ENCODE data around the gene LAMB3. TPM values are rescaled to one million over a fixed set of nuclear protein-coding genes. Genes with fewer than 3 reads are reported as not detected.

Gene LAMB3
- total and polyA plus RNA-seq, 12 donors: 8.2 to 117 (median 34.7) TPM

DNA sequence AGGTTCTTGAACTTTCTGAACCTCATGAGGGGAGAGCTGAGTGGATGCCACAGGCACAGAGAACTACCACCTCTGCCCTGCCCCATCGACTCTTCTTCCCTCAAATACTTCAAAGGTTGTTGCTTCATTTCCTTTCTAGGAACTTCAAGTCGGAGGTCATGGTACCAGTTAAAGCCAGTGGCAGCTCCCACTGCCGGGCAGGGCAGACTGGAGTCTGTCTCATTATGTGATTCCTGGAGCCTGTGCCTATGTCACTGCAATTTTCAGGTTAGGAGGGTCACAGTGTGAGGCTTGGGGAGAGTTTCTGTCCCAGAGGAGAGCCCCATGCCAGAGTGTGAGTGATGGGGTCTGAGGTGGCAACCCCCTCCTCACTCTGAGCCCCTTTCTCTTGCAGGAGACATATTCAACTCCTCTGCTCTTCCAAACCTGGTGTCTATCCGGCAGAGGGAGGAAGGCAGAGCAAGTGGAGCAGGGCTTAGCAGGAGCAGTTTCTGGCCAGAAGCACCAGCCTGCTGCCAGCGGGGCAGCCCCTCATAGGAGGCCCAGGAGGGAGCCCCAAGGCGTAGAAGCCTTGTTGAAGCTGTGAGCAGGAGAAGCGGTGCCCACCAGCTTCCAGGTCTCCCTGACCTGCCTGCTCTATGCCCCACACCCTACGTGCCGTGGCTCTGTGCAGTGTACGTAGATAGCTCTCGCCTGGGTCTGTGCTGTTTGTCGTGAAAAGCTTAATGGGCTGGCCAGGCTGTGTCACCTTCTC, 39.4 kb downstream of the LAMB3 start:
- Histone ChIP-seq H3K27me3 (no peaks in the 10 kb centered on the region), H3K4me3 (no peak overlapping the region), H3K36me3 (replicated peaks in 1 of 2) (no peaks in the 10 kb centered on the region), H3K9me3 (replicated peaks in 1 of 3) (no peaks in the 10 kb centered on the region), H3K4me1 (replicated peaks in 1 of 2) (no peaks in the 10 kb centered on the region), H3K27ac (no peak overlapping the region)
- TF ChIP-seq, protein P1, sequence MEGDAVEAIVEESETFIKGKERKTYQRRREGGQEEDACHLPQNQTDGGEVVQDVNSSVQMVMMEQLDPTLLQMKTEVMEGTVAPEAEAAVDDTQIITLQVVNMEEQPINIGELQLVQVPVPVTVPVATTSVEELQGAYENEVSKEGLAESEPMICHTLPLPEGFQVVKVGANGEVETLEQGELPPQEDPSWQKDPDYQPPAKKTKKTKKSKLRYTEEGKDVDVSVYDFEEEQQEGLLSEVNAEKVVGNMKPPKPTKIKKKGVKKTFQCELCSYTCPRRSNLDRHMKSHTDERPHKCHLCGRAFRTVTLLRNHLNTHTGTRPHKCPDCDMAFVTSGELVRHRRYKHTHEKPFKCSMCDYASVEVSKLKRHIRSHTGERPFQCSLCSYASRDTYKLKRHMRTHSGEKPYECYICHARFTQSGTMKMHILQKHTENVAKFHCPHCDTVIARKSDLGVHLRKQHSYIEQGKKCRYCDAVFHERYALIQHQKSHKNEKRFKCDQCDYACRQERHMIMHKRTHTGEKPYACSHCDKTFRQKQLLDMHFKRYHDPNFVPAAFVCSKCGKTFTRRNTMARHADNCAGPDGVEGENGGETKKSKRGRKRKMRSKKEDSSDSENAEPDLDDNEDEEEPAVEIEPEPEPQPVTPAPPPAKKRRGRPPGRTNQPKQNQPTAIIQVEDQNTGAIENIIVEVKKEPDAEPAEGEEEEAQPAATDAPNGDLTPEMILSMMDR (IDR thresholded peaks at IDR 0.05): no peak
- no peak for TF ChIP-seq POLR2A (IDR thresholded peaks at IDR 0.05)
- 82 to 86% (median 84%) methylated on average over 11 to 12 of the region's 12 CpGs for WGBS, 4 donors
- no peak for DNase-seq
- intact Hi-C loops (cut with DNase I): no loop called here

DNA sequence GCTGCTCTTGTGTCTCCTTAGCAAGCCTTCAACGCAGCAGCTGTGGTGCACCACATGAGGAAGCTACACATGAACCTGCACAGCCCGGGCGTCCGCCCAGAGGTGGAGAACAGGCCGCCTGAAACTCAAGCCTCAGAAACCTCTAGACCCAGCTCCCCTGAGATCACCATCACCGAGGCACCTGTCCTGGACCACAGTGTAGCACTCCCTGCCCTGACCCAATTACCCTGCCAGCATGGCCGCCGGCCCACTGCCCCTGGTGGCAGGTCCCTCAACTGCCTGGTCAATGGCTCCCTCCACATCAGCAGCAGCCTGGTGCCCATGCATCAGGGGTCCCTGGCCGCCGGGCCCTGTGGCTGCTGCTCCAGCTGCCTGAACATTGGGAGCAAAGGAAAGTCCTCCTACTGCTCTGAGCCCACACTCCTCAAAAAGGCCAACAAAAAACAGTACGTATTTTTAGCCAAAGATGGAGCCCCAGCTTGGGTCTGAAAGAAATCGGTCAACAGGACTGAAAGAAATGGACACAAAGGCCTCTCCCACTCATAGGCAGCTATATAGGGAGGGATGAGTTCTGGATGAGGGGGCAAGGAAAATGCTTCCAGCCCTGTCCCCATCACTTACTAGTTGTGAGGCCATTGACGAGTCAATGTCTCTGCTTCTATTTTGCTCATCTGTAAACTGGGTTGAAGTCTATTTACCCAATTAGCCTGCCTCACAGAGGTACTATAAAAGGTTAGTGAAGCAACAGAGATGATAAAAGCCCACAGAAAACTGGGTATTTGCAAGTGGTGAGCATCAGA, 40.3 kb downstream of the LAMB3 start:
- 89 to 93% (median 90%) methylated on average over 10 to 13 of the region's 13 CpGs for WGBS, 4 donors
- Histone ChIP-seq H3K9me3 (replicated peaks in 1 of 3) (no peaks in the 10 kb centered on the region), H3K4me1 (replicated peaks in 1 of 2) (peaks cover 0 to 5% of the 10 kb centered on the region in 2 donors), H3K27me3 (no peaks in the 10 kb centered on the region), H3K36me3 (replicated peaks in 1 of 2) (no peaks in the 10 kb centered on the region), H3K4me3 (no peak overlapping the region), H3K27ac (no peak overlapping the region)
- DNase-seq: no peak
- intact Hi-C loops (cut with DNase I): no loop called here
- TF ChIP-seq, protein P1 (IDR thresholded peaks at IDR 0.05): no peak
- TF ChIP-seq POLR2A (IDR thresholded peaks at IDR 0.05): no peak

DNA sequence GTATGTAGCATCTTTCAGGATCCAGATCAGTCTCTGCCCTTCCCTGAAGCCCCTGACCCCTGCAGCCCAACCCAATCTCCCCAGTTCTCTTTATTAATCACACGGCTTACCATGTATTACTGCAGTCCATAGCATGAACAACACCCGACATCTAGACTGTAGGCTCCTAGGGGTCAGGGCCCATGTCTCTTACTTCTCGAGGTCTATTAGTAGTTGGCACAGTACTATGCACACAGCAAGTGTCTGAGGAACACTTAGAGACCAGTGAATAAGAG, 41.7 kb downstream of the LAMB3 start:
- Histone ChIP-seq H3K27ac (no peak overlapping the region), H3K9me3 (replicated peaks in 1 of 3) (no peaks in the 10 kb centered on the region), H3K4me3 (no peak overlapping the region), H3K4me1 (replicated peaks in 1 of 2) (peaks cover 0 to 5% of the 10 kb centered on the region in 2 donors), H3K36me3 (replicated peaks in 1 of 2) (no peaks in the 10 kb centered on the region), H3K27me3 (no peaks in the 10 kb centered on the region)
- TF ChIP-seq, protein P1 (IDR thresholded peaks at IDR 0.05): no peak
- TF ChIP-seq POLR2A (IDR thresholded peaks at IDR 0.05): no peak
- WGBS, 4 donors: 88 to 97% (median 92%) methylated on average over 3 of the region's 3 CpGs
- intact Hi-C loops (cut with DNase I): no loop called here
- DNase-seq: no peak

DNA sequence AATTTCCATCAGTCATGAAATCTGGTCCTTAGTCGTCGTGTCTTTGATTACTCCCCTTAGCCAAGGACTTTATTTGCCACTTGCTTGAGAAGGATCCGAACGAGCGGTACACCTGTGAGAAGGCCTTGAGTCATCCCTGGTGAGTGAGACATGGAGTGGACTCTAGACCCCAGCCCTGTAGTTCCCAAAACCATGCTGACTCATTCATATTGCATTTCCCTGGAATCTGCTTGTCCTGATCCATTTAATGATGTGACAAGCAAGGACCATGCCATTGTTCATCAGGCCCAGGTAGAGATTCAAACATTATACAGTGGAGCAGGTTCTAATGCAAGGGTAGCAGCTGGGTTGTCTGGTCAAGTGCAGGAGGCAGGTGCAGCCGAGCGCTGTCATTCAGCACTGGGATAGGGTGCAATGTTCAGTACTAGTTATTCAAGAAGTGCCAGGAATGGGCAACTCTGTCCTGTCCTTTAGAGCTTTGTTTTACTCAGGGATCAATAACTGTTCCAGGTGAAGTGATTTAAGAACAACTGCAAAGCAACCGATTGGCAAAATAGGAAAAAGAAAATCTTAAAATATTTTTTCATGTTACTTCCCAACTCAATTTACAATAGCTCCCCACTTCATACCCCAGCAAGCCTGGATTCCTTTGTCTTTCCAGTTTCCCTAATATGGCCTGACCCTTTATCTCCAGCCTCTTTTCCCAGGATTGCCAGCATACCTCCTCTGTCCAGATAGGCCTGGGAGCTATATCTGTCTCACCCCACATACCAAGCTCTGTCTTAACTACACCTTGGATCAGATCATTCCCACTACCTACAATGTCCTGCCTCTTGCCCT, 42.2 kb downstream of the LAMB3 start:
- intact Hi-C loops (cut with DNase I): no loop called here

More for the DNA sequence above, 42.2 kb downstream of the LAMB3 start:
- Histone ChIP-seq H3K4me1 (replicated peaks in 1 of 2) (peaks cover 0 to 5% of the 10 kb centered on the region in 2 donors), H3K9me3 (replicated peaks in 1 of 3) (no peaks in the 10 kb centered on the region), H3K36me3 (replicated peaks in 1 of 2) (no peaks in the 10 kb centered on the region), H3K27me3 (no peaks in the 10 kb centered on the region), H3K27ac (no peak overlapping the region), H3K4me3 (no peak overlapping the region)
- DNase-seq: no peak
- 90 to 98% (median 94%) methylated on average over 8 of the region's 8 CpGs for WGBS, 4 donors
- TF ChIP-seq, protein P1 (IDR thresholded peaks at IDR 0.05): no peak
- TF ChIP-seq POLR2A (IDR thresholded peaks at IDR 0.05): no peak

Measured in adrenal gland (tissue), 12 donors.